ENCODE data around the gene APOL6.
"Not testable (repeated sequence)": the region's sequence is repeated elsewhere in the genome, so short reads cannot be mapped to it uniquely, and the experiment has no call there.

APOL6 gene

DNA sequence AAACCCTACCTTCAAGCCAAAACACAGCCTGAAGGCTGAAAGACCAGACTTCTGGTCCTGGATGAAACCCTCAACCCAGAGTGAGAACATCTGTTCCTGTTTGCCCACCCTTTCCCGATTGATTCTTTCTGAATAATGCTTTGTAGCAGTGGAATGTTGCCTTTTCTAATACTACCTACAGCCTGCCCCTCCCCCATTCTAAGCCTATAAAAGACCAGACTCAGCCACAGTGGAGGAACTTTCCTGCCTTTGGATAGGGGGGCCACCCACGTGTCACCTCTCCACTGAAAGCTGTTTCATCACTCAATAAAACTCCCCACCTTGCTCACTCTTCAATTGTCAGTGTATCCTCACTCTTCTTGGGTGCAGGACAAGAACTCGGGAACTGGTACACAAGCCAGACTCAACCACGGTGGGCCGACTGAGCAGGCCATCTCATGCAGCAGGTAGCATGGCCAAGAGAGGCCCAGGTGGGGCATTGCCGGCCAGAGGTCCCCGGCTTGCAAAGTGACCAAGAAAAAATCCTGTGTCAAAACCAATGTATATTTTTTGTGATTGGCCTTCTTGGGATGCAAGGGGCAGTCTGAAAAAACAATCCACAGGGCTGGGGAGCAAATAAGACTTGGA lies 6.6 kb upstream of the APOL6 start:
- DNase-seq = no peak

DNA sequence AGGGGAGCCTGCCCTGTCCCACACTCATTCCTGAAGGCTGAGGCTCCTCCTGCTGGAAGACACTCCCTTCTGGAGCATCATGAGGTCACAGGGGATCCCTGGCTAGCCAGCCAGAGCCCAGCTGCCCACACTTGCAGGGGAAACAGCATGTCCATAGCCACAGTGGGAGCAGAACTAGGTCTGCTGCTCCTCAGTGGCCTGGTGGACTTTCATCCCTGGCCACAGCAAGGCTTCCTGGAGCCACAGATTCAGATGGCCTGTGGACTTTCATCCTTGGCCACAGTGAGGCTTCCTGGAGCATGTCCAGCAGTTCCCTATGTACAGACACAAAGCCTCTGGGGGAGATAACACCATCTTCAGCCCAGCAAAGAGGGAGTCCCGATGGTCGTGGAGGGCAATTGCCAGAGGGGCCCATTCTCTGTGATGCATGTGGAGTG lies 5.9 kb upstream of the APOL6 start:
- DNase-seq = no peak

DNA sequence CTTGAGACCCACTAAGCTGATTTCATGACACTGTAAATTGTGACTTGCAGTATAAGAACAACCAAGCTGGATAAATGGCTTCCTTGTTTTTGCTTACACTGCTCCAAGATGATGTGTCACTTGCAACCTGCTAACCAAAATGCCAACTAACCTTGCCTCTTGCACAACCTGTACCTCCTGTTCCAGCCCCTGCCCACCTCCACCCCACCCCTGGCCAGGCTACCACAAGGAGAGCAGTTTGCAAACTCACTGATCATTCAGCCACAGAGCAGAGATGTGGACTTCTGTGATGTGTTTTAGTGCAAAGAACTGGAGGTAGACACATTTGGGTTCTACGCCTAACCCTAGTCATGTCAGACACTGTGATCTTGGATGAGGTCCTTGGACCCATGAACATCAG lies 4.3 kb upstream of the APOL6 start:
- DNase-seq = no peak

GRCh38 chr22:35645646-35646045 lies 2.6 kb upstream of the APOL6 start:
- no peak for DNase-seq

DNA sequence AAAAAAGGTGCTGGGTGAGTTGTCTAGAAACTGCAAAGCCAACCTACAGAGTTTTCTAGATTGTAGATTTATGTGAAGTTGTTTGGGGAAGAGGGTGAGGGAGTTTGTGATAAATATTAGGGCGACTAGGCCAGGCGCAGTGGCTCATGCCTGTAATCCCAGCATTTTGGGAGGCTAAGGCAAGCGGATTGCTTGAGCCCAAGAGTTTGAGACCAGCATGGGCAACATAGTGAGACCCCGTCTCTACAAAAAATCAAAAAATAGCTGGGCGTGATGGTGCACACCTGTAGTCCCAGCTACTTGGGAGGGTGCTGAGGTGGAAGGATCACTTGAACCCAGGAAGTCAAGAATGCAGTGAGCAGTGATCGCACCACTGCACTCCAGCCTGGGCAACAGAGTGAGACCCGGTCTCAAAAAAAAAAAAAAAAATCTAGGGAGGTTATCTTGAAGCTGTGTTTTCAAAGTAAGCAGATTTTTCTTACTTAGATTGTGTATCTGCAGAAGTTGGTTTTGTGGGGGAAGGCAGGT lies 844 bp downstream of the APOL6 start:
- no peak for DNase-seq

DNA sequence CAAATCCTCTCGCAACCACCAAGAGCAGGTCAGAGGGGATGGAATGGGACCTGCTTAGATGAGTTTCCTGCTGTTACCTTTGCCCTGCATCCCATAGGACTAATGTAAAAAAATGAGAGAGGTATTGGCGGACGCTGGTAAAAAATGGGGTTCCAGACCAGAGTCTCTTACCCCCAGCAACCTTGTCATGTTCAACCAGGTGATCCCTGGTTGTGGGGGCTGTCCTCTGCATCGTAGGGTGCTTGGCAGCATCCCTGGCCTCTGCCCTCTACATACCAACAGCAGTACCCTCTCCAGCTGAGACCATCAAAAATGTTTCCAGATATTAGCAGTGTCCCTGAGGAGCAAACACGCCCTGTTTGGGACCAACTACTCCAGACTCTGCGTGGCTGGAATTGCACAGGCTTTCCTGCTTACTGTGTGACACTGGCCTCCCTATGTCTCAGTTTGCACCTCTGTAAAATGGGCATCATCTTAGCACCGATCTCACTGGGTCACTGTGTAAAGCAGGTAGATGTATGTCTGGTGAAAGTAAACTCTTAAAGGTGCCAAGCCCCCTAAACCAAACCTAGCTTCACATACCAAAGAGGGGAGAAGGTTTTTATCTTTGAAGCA lies 1.5 kb downstream of the APOL6 start:
- DNase-seq = no peak

DNA sequence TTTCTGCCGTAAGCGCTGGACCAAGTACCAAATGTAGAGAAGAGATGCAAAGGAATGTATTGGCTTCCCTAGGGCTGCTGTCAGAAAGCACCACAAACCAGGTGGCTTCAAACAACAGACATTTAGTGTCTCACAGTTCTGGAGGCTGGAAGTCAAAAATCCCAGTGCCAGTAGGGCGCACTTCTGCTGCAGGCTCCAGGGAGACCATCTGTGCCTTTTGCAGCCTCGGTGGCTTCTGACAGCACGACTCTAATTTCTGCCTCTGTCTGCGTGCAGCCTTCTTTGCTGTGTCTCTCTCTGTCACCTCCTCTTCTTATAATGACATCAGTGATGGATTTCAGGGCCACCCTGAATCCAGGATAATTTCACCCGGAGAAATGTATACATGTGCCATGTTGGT lies 2.8 kb downstream of the APOL6 start:
- DNase-seq = no peak

- no peak for DNase-seq
Observed at GRCh38 chr22:35653824-35654223, 5.6 kb downstream of the APOL6 start.

DNA sequence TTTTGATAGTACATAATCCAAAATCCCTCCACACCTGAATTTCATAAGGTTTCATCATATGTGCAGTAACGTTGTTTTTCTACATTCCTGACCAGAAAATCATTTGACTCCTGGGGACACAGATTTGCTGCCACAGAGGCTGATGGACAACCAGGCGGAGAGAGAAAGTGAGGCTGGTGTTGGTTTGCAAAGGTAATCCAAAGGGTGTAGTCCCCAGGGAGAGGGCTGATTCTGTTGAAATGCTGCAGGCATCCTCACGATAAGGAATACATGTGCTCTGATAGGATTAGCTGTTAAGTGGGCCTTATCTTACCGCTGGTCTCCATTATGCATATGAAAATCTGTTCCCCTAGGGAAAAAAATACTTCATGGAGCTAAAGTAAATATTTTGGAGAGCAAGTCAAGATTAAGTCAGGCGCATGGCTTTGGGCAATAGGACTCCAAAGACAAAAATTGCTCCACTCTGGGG lies 8.1 kb downstream of the APOL6 start:
- DNase-seq = no peak

DNA sequence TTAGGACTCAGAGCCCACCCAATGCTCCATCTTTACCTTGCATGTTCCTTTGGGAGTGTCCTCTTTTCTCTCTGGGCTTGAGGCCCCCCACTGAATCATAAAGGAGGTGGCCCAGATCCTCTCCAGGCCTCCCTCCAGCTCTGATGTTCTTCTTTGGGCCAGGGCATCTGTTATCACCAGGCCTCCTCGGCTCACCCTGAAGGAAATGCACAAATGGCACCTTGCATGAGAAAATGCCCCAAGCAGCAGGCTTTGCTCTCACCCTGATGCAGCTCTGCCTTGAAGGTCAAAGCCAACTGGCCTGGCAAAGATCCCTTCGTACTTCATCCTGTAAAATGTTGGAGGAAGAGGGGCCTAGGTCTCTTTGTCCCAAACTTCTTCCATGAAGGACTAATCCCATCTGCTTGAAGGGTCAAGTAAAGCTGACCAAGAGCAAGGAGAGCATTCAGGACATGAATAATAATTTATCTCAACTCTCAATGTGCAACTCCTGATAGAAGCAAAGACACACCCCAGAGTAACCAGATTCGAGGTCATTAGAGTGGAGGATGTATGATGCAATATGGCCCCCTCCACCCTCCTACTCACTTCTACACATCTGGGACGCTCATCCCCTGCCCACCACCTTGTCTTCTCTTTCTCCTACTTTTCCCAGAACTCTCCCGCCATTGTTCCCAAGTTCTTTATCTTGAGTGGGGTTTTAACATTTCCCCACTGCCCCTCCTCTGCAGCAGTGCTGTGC lies 9.5 kb downstream of the APOL6 start:
- no peak for DNase-seq

GRCh38 chr22:35660291-35661127 lies 12.3 kb downstream of the APOL6 start:
- DNase-seq = peak in 1 of 2 donors; percentile 58

- DNase-seq = no peak
Observed at GRCh38 chr22:35661464-35661863, 13.2 kb downstream of the APOL6 start.

- no peak for DNase-seq
Observed at GRCh38 chr22:35662914-35663313, 14.7 kb downstream of the APOL6 start.

DNA sequence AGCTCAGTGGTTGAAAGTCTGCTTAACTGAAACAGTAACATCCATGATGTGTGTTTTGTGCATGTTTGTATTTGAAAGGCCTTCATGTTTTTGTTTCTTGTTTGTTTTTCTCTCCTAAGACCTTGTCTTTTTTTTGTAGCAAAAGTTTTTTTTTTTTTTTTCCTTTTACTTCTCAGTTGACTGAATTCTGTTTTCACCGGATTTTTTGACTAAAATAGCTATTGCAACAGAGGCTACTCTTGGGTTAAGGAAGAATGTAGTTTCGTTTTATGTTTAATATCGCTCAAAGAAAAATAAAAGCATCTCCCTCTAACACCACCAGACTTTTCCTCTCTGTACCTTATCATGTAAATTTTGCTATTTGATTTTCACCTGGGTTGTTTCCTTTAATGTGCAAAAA lies 15.1 kb downstream of the APOL6 start:
- DNase-seq = no peak

DNA sequence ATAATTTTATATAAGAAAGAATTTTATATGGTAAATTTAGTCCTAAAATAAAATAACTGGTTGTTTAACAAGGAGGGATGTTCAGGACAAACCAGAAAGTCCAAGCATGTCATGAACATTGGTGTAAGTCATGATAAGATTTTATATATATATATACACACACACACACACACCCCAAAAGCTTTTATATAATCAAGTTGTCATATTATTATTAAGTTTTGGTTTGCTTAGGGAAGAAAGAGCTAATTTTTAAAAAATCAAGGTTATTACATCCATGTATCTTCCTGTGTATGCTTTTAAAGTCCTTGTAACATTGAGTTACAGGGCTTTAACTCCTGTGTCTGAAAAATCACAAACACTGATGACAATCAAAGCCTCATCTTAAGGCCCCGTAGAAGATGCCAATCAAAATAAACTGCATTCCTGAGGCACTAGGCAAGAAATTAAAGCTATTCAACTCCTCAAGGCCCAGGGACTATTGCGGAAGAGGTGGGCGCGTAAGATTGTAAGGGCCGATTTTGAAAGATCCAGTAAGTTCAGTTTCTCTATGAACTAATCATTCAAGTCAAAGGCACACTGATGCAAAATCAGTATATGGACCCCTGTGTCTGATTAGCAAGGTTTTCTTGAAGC lies 16.8 kb downstream of the APOL6 start:
- DNase-seq = no peak

DNA sequence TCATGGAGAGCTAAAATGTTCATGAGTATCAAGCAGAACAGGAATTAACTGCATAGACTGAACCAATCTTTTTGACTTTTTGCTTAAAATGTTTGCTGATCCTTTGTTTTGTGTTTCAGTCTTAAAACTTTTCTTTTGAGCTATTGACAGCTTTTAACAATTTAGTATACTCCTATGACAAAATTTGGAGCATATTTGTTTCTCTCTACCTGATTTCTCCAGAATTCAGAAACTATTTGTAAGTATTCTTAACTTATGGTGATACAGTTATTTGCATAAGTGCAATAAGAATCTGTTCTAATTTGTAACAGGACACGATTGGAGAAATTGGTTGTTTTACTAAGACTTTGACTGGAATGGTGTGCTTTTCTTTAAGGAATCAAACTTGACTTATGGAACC lies 18.5 kb downstream of the APOL6 start:
- not testable (repeated sequence) for DNase-seq

DNA sequence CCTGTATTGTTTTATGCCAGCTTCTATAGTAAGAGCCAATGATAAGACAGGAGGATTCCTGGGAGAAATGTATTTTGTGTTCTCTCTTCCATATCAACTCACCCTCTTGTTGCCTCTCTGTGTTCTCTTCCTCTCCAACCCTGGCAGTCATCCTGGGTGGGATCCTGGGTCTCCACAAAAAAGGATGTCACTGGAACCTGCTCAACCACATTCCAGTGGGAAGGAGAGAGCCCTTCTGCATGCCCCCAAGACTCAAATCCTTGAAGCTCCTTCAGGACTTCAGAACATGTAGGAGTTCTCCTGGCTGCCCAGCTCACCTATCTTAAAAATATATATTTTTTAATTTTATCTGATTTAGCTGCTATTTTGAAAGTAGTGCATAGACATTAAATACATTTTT lies 26.1 kb downstream of the APOL6 start:
- no peak for DNase-seq

DNA sequence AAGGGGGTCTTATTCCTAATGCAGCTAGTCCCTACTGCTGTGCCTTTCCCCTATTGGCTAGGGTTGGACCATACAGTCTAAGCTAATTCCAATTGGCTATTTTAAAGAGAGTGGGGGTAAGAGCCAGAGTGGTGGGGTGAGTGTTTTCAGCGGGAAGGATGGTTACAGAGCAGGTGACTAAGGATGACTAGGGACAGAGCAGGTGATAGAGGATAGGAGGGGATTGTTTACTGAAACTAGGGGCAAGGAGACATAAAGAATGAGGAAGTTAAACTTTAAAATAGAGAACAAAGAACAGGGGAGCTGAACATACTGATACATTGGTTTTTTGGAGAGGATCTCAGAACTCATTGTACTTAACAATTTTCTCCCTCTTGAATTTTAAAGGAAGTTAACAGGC lies 27.8 kb downstream of the APOL6 start:
- not testable (repeated sequence) for DNase-seq

GRCh38 chr22:35677460-35678187 lies 29.4 kb downstream of the APOL6 start:
- no peak for DNase-seq

- no peak for DNase-seq
Observed at GRCh38 chr22:35678836-35679235, 30.6 kb downstream of the APOL6 start.

DNA sequence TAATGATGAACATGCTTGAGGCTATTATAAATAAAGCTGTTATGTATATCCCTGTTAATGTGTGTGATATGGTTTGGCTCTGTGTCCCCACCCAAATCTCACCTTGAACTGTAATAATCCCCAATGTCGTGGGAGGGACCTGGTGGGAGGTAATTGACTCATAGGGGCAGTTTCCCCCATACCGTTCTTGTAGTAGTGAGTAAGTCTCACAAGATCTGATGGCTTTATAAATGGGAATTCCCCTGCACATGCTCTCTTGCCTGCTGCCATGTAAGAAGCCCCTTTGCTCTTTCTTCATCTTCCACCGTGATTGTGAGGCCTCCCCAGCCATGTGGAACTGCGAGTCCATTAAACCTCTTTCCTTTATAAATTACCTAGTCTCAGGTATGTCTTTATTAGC lies 31.2 kb downstream of the APOL6 start:
- not testable (repeated sequence) for DNase-seq

Measured in bone marrow (tissue), 2 donors.